Measurements from ENCODE around the gene RASGRP4.
A peak's percentile ranks its signal among the peaks of the same experiment; 100 is the strongest.
"Not testable (repeated sequence)": the region's sequence is repeated elsewhere in the genome, so short reads cannot be mapped to it uniquely, and the experiment has no call there.

RASGRP4 gene

DNA sequence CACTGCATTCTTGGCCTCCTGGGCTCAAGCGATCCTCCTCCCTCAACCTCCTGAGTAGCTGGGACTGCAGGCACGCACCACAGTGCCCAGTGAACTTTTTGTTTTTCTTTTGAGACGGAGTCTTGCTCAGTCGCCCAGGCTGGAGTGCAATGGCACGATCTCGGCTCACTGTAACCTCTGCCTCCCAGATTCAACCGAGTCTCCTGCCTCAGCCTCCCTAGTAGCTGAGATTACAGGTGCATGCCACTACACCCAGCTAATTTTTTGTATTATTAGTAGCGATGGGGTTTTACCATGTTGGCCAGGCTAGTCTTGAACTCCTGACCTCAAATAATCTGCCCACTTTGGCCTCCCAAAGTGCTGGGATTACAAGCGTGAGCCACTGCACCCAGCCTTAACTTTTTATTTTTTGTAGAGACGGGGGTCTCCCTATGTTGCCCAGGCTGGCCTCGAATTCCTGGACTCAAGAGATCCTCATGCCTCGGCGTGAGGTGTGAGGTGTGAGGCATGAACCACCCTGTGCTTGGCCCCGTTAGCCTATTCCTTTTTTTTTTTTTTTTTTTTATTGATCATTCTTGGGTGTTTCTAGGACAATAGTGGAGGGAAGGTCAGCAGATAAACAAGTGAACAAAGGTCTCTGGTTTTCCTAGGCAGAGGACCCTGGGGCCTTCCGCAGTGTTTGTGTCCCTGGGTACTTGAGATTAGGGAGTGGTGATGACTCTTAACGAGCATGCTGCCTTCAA lies 62.9 kb downstream of the RASGRP4 start:
- not testable (repeated sequence) for DNase-seq

DNA sequence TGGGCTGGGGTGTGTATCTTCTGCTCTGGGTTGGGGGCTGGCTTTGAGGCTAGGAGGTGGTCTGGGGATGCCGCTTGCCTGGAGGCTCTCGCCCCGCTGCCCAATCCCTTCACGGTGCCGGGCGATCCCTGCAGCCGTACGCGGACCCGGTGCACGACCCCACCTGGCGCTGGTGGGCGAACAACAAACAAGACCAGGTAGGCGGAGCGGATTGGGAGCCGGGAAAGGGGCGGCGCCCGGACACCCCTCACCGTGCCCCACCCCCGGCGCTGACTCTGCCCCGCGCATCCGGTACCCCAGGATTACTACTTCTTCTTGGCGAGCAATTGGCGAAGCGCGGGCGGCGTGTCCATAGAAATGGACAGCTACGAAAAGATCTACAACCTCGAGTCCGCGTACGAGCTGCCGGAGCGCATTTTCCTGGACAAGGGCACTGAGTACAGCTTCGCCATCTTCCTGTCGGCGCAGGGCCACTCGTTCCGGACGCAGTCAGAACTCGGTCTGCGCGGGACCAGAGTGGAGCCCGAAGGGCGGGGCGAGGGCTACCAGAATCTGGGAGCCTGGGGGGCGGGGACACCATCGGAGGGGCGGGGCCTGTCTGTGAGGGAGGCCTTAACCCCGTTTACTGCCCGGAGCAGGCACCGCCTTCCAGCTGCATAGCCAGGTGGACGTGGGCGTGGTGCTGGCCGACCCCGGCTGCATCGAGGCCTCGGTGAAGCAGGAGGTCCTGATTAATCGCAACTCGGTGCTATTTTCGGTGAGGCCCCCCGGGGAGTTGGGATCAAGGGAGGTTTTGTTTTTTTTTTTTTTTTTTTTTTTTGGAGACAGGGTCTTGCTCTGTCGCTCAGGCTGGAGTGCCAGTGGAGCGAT lies 63.7 kb downstream of the RASGRP4 start:
- DNase-seq: peak; percentile 28 to 84 (median 63)

DNA sequence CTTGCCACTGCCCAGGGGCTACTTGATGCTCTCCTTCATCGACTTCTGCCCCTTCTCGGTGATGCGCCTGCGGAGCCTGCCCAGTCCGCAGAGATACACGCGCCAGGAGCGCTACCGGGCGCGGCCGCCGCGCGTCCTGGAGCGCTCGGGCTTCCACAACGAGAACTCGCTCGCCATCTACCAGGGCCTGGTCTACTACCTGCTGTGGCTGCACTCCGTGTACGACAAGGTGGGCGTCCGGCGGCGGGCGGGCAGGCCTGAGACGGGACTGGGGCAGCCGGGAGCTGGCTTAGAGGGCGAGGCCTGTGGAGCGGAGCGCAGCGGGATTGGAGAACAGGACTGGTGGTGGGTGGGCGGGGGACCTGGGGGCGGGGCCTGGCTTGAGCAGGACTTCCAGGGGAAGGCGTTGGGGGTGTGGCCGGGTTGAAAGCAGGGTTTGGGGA lies 64.4 kb downstream of the RASGRP4 start:
- DNase-seq: peak; percentile 35 to 86 (median 50)

DNA sequence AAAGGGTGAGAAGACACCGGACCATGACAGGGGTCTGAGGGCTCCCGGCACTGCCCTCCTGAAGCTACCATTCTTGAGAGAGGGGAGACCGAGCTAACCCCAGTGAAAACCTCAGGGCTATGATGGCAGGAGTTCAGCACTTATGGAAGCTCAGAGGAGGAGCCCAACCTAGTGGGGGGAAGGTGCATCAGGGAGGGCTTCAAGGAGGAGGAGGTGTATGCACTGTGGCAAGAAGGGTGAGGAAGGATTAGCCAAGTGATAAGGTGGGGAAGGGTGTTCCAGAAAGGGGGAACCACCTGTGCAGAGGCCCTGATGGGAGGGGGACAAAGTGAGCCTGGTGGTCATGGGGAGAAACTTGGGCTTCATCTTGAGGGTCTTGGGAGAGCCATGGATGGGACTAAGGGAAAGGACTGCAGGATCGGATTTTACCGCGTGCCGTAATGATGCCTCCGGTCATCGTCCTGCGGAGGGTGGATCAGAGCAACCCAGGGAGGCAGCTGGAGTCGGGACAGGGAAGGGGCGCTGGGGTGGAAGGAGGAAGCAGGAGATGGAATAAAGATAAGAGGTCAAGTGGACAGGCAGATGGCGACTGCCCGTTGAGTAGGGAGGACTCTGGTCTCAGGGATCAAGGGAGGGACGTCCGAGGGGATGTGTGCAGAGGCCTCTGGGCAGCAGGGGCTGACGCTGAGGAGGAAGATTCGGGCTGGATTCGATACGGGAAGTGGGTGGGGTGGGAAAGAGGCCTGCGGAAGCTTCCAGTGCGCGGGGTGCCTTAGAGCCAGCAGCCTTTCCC lies 65.0 kb downstream of the RASGRP4 start:
- DNase-seq: no peak

DNA sequence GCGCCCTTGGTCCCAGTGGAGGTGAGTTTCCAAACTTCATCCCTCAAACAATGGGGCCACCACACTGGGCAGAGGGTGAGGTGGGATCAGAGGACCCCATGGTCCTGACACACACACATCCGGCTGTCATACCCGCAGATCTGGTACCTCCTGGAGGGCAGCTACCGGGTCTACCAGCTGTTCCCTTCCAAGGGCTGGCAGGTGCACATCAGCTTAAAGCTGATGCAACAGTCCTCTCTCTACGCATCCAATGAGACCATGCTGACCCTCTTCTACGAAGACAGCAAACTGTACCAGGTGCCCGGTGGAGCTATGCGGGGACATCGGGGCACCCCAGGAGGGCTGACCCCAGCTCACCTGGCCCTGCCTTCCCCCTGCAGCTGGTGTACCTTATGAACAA lies 65.7 kb downstream of the RASGRP4 start:
- no peak for DNase-seq

DNA sequence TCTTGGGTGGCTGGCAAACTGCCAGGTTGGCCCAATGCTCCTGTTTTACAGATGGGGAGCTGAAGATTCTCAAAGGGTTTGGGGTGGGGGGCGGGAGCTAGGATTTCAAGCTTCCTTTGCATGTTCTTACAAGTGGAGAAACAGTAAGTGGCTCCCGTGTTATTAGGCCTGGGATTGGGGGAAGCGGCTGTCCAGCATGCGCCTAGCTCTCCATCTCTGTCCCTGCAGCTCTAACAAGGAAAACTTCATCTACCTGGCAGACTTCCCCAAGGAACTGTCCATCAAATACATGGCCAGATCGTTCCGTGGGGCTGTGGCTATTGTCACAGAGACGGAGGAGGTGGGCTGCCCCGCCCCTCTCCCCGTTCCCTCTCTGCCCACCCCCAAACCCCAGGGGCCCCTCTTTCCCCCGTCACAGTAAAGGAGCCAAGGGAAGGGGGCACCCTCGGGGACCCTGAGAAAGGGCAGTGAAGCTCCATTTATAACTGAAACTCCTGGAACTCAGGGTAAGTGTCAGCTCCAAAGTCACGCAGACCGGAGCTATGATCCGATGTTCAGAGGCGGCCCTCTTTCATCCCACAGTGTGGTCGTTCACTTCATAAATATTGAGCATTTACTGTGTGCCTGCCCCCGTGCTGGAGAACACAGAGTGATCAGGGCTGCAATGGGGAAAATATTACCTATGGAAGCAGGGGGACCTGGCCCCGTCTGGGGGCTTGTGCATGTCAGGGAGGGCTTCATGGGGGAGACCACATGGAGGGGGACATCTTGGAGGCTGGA lies 66.6 kb downstream of the RASGRP4 start:
- DNase-seq: no peak
